Dermis microvascular lymphatic vessel endothelial cell (primary cell): ENCODE measurements around the gene ZBTB43. TPM values are rescaled to one million over a fixed set of nuclear protein-coding genes. Genes with fewer than 3 reads are reported as not detected.
"Not testable (repeated sequence)": the region's sequence is repeated elsewhere in the genome, so short reads cannot be mapped to it uniquely, and the experiment has no call there.

Experiments
- DNase-seq, 2 donors: peaks; one replicate each; pipeline versions ENCODE4 v3.0.0 to v3.0.0-alpha.2; 2010; ENCODE audit warnings: low read depth in 2 of 2
- total RNA-seq: library from RNA; depleted of rRNA; stranded (reverse); fragments of >200 nt; gene quantifications from 2 replicates; pipeline ENCODE4 v1.2.1, GENCODE V29; 2014

The ZBTB43 gene, protein sequence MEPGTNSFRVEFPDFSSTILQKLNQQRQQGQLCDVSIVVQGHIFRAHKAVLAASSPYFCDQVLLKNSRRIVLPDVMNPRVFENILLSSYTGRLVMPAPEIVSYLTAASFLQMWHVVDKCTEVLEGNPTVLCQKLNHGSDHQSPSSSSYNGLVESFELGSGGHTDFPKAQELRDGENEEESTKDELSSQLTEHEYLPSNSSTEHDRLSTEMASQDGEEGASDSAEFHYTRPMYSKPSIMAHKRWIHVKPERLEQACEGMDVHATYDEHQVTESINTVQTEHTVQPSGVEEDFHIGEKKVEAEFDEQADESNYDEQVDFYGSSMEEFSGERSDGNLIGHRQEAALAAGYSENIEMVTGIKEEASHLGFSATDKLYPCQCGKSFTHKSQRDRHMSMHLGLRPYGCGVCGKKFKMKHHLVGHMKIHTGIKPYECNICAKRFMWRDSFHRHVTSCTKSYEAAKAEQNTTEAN
- total RNA-seq: 15.9 and 42.6 TPM in 2 replicates

DNA sequence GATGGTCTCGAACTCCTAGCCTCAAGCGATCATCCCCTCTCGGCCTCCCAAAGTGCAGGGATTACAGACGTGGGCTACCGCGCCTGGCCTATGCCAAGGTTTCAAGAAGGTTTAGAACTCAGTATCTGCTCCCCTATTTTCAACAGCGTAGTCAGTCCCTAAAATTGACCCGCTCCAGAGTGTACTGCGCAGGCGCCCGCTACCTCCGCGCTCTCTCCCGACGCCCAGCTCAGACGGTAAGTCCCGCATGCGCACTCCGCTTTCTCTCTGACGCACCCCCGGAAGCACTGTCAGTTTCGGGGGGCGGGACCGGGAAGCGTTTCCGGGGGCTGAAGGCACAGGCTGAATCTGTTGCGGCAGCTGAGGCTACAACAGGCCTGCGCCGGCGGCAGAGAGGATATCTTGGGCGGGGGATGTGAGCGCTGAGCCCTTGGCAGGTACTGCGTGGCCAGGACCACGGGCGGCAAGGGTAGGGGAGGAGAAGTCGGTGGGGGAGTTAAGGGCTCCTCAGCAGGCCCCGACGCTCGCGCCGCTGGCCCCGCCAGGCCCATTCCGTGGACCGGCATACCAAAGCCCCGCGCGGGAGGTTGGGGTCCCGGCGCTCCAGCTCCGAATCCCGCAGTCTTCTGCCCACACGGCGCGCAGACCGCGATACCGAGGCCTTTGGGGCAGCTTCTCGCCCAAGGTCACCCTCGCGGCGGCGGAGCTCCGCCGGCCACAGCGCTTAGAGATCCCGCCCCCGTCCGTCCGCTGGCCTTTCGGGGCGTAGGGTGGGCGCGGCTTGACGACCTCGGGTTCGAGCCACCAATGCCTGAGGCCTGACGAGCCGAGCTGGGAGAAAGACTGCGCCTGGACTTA is at the start of gene ZBTB43:
Gene ZBTB43 (plus strand): TSS at position 345 of the 858 bp plus-strand sequence. CDS start 27,470 bp downstream, outside the sequence.
- peak; percentile 91 to 96 for DNase-seq

DNA sequence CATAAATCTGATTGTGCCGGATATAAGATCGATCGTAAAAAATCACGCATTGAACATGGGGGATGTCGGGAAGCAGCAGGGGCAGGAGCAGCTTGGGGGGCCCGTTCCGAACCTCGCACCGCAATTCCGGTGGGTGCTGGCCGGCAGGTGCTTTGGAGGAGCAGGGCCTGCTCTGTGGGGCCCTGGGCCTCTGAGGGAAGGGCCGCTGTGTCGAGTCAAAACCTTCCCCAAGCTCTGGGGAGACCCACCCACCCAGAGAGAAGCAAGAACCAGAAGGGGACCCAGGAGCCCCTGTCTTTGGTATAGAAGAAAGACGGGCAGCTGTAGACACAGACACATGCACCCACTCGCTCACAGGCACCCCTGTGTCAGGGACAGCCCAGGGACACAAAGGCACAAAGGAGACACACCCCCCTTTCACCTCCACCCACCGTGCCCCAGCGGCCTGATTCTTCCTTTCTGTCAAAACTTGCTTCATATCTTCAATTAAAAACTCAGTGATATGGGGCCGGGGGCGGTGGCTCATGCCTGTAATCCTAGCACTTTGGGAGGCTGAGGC is 49.4 kb upstream of the ZBTB43 start:
- no peak for DNase-seq

DNA sequence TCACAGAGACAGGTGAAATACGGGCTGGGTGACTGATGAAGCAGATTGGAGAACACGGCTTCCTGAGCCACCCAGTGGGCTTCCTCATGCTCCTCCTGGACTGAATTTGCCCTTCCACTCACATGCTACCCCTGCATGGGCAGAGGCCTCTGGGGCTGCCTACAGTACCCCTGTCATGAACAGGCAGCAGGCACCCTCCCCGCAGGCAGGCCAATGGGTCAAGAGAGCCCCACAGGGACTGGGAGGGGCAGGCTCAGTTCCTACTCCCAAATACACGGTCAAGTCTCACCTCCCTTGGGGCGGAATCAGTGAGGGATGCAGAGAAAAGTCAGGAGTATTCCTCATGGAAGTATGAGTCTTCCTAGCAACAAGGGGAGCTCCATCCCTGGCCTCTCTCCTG is 48.6 kb upstream of the ZBTB43 start:
- DNase-seq: no peak

DNA sequence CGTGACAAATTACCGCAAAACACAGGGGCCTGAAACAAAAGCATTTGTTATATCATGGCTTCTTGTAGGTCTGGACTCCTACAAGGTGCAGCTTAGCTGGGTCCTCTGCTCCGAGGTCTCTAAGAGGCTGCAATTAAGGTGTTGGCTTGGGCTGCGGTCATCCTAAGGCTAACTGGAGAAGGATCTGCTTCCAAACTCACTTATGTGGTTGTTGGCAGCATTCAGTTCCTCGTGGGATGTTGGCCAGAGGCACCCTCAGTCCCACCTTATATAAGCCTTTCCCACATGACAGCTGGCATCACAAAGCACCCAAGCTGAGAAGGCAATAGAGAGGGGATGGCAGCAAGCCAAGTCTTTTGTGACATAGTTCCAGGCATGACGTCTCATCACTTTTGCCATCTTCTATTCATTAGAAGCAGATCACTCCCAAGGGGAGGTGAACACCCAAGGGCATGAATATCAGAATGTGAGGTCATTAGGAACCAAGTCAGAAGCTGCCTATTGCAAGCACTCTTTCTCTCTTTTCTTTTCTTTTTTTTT is 47.9 kb upstream of the ZBTB43 start:
- no peak for DNase-seq

DNA sequence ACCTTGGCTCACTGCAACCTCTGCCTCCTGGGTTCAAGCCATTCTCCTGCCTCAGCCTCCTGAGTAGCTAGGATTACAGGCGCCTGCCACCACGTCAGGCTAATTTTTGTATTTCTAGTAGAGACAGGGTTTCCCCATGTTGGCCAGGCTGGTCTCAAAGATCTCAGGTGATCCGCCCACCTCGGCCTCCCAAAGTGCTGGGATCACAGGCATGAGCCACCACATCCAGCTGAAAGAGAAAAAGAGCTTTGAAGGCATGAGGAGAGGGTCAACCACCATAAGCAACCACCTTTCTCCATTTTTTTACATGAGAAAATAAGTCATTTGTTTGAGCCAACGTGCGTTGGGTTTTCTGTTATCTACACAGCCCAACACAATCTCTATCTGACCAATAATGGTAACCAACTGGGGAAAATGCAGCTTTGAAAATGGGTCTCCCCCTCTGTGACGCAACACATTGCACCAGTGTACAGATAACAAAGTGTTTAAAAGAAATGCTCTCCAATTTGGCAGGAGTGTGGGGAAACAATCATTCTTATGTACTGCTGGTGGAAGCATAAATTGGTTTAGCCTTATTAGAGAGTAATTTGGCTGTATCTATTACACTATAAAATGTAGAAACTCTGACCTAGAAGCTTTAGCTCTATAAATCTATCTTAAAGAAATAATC is 45.8 kb upstream of the ZBTB43 start:
- DNase-seq: no peak

DNA sequence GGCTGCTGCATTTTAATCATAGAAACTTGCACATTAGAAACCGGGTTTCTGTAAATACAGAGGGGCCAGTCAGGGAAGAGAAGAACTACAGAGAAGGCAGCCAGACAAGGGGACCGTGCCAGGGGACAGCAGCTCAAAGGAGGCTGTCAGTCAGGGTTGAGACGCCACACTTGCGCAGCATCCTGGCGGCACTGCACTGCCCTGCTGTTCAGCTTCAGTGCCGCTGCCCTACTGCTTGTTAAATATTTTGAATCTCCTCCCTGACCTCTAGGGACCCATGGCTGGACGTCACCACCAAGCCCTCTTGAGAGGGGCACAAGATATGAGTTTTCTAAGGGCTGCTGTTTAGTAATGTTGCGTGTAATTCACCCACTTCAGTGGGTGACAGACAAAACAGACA is 43.6 kb upstream of the ZBTB43 start:
- no peak for DNase-seq

DNA sequence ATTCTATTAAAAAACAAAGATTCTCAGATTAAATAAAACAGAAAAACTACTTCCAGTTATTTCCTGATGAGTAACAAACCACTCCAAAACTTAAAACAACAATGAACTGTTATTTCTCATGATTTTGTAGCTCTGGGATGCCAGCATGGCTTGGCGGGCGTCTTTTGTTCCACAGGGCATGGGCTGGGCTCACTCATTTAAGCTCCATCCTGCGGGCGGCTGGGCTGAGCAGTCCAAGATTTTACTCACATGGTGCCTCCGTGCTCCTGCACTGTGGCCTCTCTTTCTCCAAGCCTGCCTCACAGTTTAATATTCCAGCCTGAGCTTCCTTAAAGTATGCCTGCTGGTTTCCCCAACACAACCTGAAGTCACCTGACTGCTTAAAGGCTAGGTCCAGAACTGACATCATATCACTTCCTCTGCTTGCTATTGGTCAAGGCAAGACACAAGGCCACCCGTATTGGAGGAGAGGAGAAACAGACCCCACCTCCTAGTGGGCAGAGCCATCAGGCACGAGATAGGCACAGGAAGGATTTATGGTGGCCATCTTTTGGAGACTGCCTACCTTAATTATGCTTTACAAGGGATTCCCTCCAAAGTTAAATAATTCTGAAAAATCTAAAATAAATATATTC is 41.6 kb upstream of the ZBTB43 start:
- DNase-seq: no peak

DNA sequence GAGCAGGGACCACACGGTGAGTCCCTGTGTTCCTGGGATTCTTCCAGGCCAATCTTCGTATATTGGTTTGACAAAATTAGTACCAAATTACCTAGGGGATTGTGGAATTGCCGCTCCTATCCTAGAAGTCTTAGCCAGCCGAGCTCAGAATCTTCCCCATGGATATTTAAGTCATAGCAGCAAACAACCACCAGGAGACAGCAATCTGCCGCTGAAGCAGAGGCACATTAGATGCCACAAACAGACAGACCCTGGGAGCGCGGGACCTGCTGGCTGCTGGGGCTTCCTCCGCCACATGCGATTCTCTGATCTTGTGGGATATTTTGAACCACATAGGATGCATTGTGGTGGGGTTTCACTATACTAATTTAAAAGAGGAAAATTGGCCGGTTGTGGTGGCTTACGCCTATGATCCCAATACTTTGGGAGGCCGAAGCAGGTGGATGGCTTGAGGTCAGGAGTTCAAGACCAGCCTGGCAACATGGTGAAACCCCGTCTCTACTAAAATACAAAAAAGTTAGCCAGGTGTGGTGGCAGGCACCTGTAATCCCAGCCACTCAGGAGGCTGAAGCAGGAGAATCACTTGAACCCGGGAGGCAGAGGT is 31.7 kb upstream of the ZBTB43 start:
- peak in 1 of 2 donors; percentile 25 for DNase-seq

DNA sequence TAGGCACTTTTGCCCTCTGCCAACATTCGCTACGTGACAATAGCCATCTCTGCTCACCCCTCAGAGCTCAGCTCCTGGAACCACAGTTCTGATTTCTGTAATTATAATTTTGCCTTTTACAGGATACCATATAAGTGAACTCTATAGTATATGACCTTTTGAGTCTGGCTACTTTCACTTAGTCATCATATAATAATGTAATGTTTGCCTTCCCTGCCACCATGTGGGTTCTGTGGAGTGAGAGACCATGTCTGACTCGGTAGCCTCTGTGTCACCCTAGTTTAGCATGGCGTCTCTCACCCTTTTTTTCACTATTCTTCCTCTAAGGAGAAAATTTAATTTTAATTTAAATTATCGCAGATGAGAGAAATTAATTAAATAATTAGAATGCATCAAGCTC is 28.9 kb upstream of the ZBTB43 start:
- DNase-seq: no peak

DNA sequence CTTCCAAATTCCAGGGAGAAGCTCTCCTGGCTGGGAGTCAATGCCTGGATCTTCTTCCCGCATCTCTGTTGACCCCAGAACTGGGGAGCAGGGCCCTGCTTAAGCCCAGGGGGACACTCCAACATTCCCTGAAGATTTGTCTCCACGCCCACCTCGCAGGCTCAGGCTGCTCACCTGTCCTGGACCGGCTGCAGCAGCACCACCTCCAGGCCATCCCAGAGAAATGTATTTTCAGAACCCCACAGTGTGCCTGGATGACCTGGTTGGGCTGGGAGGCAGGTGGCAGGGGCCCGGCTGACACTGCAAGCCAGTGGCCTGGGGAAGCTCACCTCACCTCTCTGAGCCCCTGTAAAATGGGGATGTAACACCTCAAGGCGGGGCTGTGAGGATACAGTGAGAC is 27.1 kb upstream of the ZBTB43 start:
- no peak for DNase-seq

DNA sequence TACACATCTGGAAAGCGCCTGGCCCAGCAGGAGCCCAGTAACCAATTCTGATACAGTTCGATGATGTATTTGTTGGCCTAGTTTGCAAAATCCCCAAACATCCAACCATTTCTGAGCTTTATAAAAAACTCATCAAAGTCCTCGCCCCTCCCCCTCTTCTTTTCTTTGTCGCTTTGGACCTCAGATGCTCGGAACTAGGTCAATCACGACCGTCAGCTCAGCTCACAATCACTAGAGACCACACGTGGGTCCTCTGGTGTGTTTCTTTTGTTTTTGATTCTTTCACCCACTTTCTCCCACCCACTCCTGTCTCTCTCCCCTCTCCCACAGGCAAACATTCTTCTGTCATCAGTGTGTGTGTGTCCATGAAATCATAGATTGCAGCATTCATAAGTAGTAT is 26.7 kb upstream of the ZBTB43 start:
- DNase-seq: no peak

DNA sequence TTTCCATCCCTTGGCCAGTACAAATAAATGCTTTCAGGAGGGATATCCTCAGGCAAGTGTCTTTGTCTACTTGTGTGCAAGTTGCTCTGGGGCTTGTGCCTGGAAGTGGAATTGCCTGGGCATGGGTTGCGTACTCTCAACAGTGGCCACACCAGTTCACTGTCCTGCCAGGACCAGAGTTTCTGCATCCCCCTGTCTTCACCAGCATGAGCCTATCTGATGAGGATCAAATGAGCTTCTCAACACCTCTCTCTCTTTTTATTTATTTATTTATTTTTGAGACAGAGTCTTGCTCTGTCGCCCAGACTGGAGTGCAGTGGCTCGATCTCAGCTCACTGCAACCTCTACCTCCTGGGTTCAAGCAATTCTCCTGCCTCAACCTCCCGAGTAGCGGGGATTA is 26.1 kb upstream of the ZBTB43 start:
- not testable (repeated sequence) for DNase-seq

DNA sequence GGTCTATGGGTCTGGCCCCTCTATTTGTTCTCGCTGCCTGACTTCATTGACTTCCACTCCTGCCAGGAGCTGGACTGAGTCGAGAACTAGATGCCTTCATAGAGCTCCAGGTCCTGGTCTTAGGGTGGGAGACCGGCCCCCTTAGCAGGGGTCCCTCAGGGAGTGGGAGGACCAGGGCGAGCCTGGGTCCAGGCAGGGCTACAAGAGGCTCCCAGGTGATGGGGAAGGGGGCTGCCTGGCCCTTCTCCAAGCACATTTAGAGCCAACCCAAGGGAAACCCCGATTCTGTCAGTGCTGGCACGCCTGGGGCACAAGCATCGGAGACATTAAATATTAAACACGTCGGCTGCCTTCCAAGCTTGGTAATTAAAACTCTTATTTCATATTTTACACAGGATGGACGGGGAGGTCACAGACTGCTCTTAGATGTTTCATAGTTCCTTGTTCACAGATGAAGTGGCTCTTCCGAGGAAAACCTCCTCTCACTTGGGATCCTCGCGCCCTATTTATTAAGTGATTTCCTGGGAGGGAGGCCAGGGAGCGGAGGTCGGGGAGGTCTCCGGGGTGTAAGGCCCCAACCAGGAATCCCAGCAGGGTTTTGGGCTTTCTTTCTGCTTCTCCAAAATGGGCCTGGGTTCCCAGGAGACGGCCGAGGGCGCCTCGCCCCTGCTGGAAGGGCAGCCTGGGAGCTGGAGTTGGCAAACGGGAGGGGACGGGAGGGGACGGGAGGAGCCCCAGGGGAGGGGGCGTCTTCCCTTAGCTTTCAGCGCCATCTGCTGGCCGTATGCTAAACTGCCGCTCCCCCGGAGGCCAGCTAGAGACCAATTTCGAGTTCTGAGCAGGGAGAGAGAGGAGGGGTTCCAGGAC is 23.4 kb upstream of the ZBTB43 start:
- peak; percentile 38 to 66 for DNase-seq

DNA sequence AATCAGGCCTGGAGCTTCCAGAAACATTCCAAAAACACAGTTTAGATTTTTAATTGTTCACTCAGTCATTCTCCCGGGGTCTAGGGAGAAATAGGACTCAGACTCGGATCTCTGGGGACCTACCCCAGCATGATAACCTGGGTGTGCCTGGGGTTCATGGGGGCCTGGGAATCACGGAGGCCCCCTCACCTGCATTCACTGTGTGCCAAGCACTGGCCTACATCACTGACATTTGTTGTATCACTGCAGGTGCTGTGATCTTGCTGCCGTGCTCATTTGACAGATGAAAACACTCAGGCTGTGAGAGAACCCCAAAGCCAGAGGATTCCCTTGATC is 22.8 kb upstream of the ZBTB43 start:
- DNase-seq: no peak

DNA sequence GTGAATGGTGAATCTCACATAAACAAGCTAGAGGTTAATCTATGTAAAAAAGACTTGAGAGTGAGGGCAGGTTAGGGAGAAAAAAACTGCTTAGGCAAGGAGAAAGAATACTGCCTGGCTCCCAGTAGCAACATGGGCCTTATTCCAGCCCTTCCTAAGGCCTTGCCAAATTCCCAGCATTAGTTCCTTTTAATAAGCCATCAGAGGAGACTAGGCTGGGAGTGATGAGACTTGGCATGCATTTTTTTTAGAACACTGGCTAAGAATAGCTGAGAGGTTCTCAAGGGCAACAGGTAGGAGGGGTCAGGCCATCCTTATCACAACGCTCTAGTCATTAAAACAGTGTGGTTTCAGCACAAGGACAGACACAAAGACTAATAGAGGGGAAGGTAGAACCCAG is 20.9 kb upstream of the ZBTB43 start:
- DNase-seq: no peak

DNA sequence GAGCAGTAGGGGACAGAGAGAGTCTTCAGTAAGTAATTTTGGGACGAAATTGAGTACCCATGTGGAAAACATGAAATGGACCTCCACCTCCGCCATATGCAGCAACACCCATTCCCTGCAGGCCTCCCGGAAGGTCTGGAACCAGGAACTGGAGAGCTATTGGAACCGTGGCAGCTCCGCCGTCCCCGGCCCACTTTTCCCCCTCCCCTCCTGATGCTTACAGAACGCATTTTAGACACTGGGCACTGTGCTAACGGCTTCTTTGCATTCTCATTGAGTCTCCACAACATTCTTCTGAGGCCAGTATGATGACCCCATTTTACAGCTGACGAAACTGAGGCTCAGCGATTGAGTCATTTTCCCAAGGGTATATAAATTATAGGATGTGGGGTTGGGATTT is 20.4 kb upstream of the ZBTB43 start:
- no peak for DNase-seq

DNA sequence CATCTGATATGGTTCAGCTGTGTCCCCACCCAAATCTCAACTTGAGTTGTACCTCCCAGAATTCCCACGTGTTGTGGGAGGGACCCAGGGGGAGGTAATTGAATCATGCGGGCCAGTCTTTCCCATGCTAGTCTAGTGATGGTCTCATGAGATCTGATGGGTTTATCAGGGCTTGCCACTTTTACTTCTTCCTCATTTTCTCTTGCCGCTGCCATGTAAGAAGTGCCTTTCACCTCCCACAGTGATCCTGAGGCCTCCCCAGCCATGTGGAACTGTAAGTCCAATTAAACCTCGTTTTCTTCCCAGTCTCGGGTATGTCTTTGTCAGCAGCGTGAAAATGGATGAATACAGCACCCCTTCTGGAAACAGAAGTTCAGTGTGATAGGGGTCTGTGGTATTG is 20.0 kb upstream of the ZBTB43 start:
- not testable (repeated sequence) for DNase-seq

DNA sequence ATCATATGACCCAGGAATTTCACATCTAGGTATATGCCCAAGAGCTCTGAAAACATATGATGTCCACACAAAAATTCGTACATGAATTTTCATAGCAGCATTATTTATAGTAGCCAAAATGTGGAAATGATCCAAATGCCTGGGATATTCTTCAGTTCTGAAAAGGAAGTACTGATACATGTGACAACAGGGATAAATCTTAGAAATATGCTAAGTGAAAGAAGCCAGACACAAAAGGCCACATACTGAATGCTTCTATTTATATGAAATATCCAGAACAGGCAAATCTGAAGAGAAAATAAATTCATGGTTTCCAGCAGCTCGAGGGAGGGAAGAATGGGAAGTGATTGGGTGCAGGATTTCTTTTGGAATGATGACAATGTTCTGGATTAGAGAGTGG is 16.8 kb upstream of the ZBTB43 start:
- no peak for DNase-seq

DNA sequence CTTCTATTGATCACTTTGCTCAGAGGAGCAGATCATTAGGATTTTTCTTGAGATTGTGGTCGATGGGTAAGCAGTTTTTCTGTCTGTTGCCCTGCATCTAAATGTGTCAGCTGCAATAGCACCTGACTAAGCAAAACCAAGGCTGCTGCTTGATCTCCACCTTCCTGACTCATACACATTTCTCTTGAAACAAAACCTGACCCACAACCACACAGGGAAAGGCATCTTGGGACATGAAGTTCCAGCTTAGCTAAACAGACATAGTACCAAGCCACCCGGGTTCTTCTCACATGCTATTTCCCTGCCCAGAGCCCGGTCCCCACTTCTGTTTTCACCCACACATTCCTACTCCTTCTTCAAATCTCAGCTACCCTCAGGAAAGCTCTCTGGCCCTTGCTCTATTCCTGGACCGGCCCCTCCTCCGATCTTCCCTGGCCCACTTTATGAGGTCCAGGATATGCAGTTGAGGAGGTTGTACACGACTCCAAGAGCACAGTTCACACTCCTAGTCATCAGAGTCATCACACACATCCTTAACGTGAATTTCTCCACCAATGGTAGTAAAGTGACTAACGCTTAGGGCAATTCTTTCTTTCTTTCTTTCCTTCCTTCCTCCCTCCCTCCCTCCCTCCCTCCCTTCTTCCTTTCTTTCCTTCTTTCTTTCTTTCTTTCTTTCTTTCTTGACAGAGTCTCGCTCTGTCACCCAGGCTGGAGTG is 16.0 kb upstream of the ZBTB43 start:
- no peak for DNase-seq
